Endothelial cell of umbilical vein (primary cell): Measurements from ENCODE around the gene CXCL6.

Experiments
- CTCF ChIP-seq, 2 donors: IDR thresholded peaks; 1 replicate in 1 of 2; 2 replicates in 1 of 2; pipeline ENCODE4 v1.5.1; 2011; ENCODE audit warnings: low read length in 2 of 2, mild to moderate bottlenecking in 2 of 2, moderate library complexity in 2 of 2, control low read depth in 1 of 2, inconsistent platforms in 1 of 2, low read depth in 1 of 2; ENCODE audit not compliant: insufficient read depth in 1 of 2; ENCODE audit errors: extremely low read depth in 1 of 2
- EZH2 ChIP-seq: IDR thresholded peaks from 2 replicates; pipeline ENCODE4 v1.6.1; 2012; ENCODE audit warnings: borderline replicate concordance, low read depth, mild to moderate bottlenecking, moderate library complexity, low read length, inconsistent platforms; ENCODE audit not compliant: severe bottlenecking
- POLR2A ChIP-seq: IDR thresholded peaks from 2 replicates; pipeline ENCODE4 v1.6.1; 2012; ENCODE audit warnings: low read depth, mild to moderate bottlenecking, control low read depth, low read length
- POLR2AphosphoS5 ChIP-seq: IDR thresholded peaks from 2 replicates; pipeline ENCODE4 v1.6.1; 2012; ENCODE audit warnings: low read depth, mild to moderate bottlenecking, control low read depth, low read length, moderate library complexity; ENCODE audit not compliant: insufficient read depth

GRCh38 chr4:73856518-73856917 lies 20.0 kb downstream of the CXCL6 start:
- TF ChIP-seq CTCF (IDR thresholded peaks at IDR 0.05; ENCODE audit: extremely low read depth in 1 of 2, insufficient read depth in 1 of 2, low read depth in 1 of 2, low read length in 2 of 2) (no peak), POLR2A (no peak), EZH2 (no peak), POLR2AphosphoS5 (no peak)
